ENCODE results near the gene FAR2. TPM values are rescaled to one million over a fixed set of nuclear protein-coding genes. Genes with fewer than 3 reads are reported as not detected.

The FAR2 gene
- polyA plus RNA-seq, 1 donor (not counting 4 experiments of a cell fraction or from before 2014, with no cell fraction given), result 9.2 TPM

DNA sequence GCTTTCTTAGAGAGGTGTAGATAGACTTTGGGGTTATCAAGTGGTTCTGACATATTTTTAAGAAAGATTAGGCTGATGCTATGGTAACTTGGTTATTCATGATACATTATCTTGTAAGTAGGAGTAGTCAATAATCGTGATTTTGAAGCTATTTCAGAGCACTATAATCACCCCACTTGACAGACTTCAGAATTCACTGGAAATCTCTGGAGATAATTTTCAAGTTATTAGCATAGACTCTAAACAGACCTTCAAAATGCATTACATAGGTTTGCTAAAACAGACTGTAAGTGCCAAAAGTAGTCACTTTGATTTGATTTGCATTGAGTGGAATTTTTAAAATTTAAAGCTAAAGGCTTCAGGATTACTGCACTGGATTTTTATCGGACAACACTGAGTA is 157.6 kb downstream of the FAR2 start:
- dilution Hi-C loops (cut with MboI; ENCODE audit: extremely low pct_ligation_motif_present, low sequenced_read_pairs), result no loop called here
- no peak overlapping the region for H3K27ac ChIP-seq (ENCODE audit: control insufficient read depth, insufficient read depth, low read length)
- no peaks in the 10 kb centered on the region for H3K79me2 ChIP-seq (ENCODE audit: control insufficient read depth, insufficient read depth, low read length)
- H4K20me1 ChIP-seq (ENCODE audit: control insufficient read depth, extremely low read depth, insufficient read depth, low read length), result no peaks in the 10 kb centered on the region
- H3K9me3 ChIP-seq (ENCODE audit: control insufficient read depth, low read depth, low read length), result no peaks in the 10 kb centered on the region
- FAIRE-seq (no peak), DNase-seq (ENCODE audit: low read depth, low spot score) (no peak)
- no peak overlapping the region for H3K9ac ChIP-seq (ENCODE audit: control insufficient read depth, extremely low read depth, insufficient read depth, low read length)
- H3K4me3 ChIP-seq (ENCODE audit: control insufficient read depth in 2 of 3, extremely low read depth in 1 of 3, insufficient read depth in 2 of 3, low read depth in 1 of 3, low read length in 3 of 3), result no peak overlapping the region
- TF ChIP-seq EZH2 (IDR thresholded peaks at IDR 0.05; ENCODE audit: low read length), result no peak
- TF ChIP-seq, protein P1, sequence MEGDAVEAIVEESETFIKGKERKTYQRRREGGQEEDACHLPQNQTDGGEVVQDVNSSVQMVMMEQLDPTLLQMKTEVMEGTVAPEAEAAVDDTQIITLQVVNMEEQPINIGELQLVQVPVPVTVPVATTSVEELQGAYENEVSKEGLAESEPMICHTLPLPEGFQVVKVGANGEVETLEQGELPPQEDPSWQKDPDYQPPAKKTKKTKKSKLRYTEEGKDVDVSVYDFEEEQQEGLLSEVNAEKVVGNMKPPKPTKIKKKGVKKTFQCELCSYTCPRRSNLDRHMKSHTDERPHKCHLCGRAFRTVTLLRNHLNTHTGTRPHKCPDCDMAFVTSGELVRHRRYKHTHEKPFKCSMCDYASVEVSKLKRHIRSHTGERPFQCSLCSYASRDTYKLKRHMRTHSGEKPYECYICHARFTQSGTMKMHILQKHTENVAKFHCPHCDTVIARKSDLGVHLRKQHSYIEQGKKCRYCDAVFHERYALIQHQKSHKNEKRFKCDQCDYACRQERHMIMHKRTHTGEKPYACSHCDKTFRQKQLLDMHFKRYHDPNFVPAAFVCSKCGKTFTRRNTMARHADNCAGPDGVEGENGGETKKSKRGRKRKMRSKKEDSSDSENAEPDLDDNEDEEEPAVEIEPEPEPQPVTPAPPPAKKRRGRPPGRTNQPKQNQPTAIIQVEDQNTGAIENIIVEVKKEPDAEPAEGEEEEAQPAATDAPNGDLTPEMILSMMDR (optimal IDR thresholded peaks at IDR 0.05 in 1 of 3, IDR thresholded peaks at IDR 0.05 in 1 of 3, conservative IDR thresholded peaks at IDR 0.05 in 1 of 3; ENCODE audit: extremely low read depth in 1 of 3, insufficient read depth in 2 of 3, low read length in 3 of 3), result no peak
- H3K4me1 ChIP-seq (ENCODE audit: control insufficient read depth, extremely low read depth, insufficient read depth, low read length), result no peaks in the 10 kb centered on the region
- no peaks in the 10 kb centered on the region for H3K27me3 ChIP-seq (ENCODE audit: control insufficient read depth, extremely low read depth, insufficient read depth, low read length)
- no peaks in the 10 kb centered on the region for H3K36me3 ChIP-seq (ENCODE audit: control insufficient read depth in 2 of 2, extremely low read depth in 1 of 2, insufficient read depth in 2 of 2, low read length in 2 of 2)
- H2AFZ ChIP-seq (ENCODE audit: control insufficient read depth, low read length), result no peak overlapping the region
- H3K9me1 ChIP-seq (ENCODE audit: control insufficient read depth, extremely low read depth, insufficient read depth, low read length), result no peaks in the 10 kb centered on the region
- H3K4me2 ChIP-seq (ENCODE audit: control insufficient read depth, extremely low read depth, insufficient read depth, low read depth, low read length), result no peak overlapping the region

DNA sequence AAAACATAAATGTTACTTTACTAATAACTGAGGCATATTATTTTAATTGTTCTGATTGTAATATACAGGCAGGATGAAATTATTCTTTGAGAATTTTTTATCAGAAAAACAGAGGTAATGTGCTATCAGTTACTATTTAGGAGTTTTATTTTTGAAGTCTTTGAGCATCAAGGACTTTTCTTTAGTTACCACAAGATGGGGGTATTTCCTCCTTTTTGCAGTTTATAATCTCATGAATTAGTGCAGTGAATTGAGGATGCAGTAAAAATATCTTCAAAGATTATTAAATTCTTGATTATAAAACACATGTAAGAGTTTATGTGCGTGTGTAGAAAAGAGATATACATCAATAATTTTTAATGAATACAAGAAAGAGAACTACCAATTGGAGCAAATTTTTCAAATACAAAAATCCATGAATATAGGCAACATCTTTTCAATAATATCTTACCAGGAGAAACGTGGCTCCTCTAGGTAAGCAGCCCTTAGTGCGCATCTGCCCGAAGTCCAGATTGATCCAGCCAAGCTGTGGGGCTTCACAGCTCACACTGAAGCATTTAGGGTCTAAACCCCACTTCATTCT is 160.3 kb downstream of the FAR2 start:
- no peak for TF ChIP-seq EZH2 (IDR thresholded peaks at IDR 0.05; ENCODE audit: low read length)
- TF ChIP-seq, protein P1 (optimal IDR thresholded peaks at IDR 0.05 in 1 of 3, IDR thresholded peaks at IDR 0.05 in 1 of 3, conservative IDR thresholded peaks at IDR 0.05 in 1 of 3; ENCODE audit: extremely low read depth in 1 of 3, insufficient read depth in 2 of 3, low read length in 3 of 3), result peak in 2 of 3 experiments; percentile 27 to 28
- H4K20me1 ChIP-seq (ENCODE audit: control insufficient read depth, extremely low read depth, insufficient read depth, low read length), result no peaks in the 10 kb centered on the region
- no peak overlapping the region for H3K27ac ChIP-seq (ENCODE audit: control insufficient read depth, insufficient read depth, low read length)
- no peaks in the 10 kb centered on the region for H3K36me3 ChIP-seq (ENCODE audit: control insufficient read depth in 2 of 2, extremely low read depth in 1 of 2, insufficient read depth in 2 of 2, low read length in 2 of 2)
- no peaks in the 10 kb centered on the region for H3K27me3 ChIP-seq (ENCODE audit: control insufficient read depth, extremely low read depth, insufficient read depth, low read length)
- H3K9ac ChIP-seq (ENCODE audit: control insufficient read depth, extremely low read depth, insufficient read depth, low read length), result no peak overlapping the region
- H3K4me1 ChIP-seq (ENCODE audit: control insufficient read depth, extremely low read depth, insufficient read depth, low read length), result no peaks in the 10 kb centered on the region
- no peak overlapping the region for H3K4me2 ChIP-seq (ENCODE audit: control insufficient read depth, extremely low read depth, insufficient read depth, low read depth, low read length)
- FAIRE-seq (no peak), DNase-seq (ENCODE audit: low read depth, low spot score) (no peak)
- no peaks in the 10 kb centered on the region for H3K9me1 ChIP-seq (ENCODE audit: control insufficient read depth, extremely low read depth, insufficient read depth, low read length)
- H3K4me3 ChIP-seq (ENCODE audit: control insufficient read depth in 2 of 3, extremely low read depth in 1 of 3, insufficient read depth in 2 of 3, low read depth in 1 of 3, low read length in 3 of 3), result no peak overlapping the region
- H2AFZ ChIP-seq (ENCODE audit: control insufficient read depth, low read length), result no peak overlapping the region
- no peaks in the 10 kb centered on the region for H3K79me2 ChIP-seq (ENCODE audit: control insufficient read depth, insufficient read depth, low read length)
- H3K9me3 ChIP-seq (ENCODE audit: control insufficient read depth, low read depth, low read length), result no peaks in the 10 kb centered on the region
- dilution Hi-C loops (cut with MboI; ENCODE audit: extremely low pct_ligation_motif_present, low sequenced_read_pairs), result no loop called here

Measured in keratinocyte (primary cell).